Glutamatergic neuron (in vitro differentiated cells): ENCODE results near the gene PAM16. TPM values are rescaled to one million over a fixed set of nuclear protein-coding genes. Genes with fewer than 3 reads are reported as not detected.

Experiments used
- DNase-seq: peaks from one replicate; pipeline ENCODE4 v3.0.0; 2022
- H3K27ac Mint-ChIP-seq: one replicate; pipeline ENCODE4 v1.8.0; 2020; ENCODE audit warnings: mild to moderate bottlenecking, mixed read lengths, inconsistent platforms; ENCODE audit not compliant: unreplicated experiment
- H3K27me3 Mint-ChIP-seq: one replicate; pipeline ENCODE4 v1.8.0; 2020; ENCODE audit warnings: mild to moderate bottlenecking, moderate library complexity, mixed read lengths, inconsistent platforms; ENCODE audit not compliant: unreplicated experiment
- H3K36me3 Mint-ChIP-seq: one replicate; pipeline ENCODE4 v1.8.0; 2020; ENCODE audit warnings: mild to moderate bottlenecking, mixed read lengths, inconsistent platforms; ENCODE audit not compliant: unreplicated experiment
- H3K4me1 Mint-ChIP-seq: one replicate; pipeline ENCODE4 v1.8.0; 2020; ENCODE audit warnings: mild to moderate bottlenecking, low read depth, mixed read lengths, inconsistent platforms; ENCODE audit not compliant: unreplicated experiment
- H3K4me3 Mint-ChIP-seq: one replicate; pipeline ENCODE4 v1.8.0; 2020; ENCODE audit warnings: mild to moderate bottlenecking, mixed read lengths, inconsistent platforms; ENCODE audit not compliant: unreplicated experiment
- H3K9me3 Mint-ChIP-seq: one replicate; pipeline ENCODE4 v1.8.0; 2020; ENCODE audit warnings: mild to moderate bottlenecking, moderate library complexity, mixed read lengths, inconsistent platforms; ENCODE audit not compliant: unreplicated experiment
- CTCF ChIP-seq: fragments of 200-600 bp; sonication (generic); IDR thresholded peaks from one replicate; pipeline ENCODE4 v1.5.0; 2021; ENCODE audit not compliant: partially characterized antibody, unreplicated experiment
- total RNA-seq: library from RNA; stranded (reverse); fragmentation: NEBNext Ultra II Directional; extraction: Animal tissue kit (Norgen Biotek cat#: 25700); gene quantifications from one replicate; pipeline ENCODE4 v1.2.1, GENCODE V29; 2021; ENCODE audit not compliant: unreplicated experiment

PAM16 gene
- total RNA-seq, 1 donor from 2014 or later: 33.1 TPM

DNA sequence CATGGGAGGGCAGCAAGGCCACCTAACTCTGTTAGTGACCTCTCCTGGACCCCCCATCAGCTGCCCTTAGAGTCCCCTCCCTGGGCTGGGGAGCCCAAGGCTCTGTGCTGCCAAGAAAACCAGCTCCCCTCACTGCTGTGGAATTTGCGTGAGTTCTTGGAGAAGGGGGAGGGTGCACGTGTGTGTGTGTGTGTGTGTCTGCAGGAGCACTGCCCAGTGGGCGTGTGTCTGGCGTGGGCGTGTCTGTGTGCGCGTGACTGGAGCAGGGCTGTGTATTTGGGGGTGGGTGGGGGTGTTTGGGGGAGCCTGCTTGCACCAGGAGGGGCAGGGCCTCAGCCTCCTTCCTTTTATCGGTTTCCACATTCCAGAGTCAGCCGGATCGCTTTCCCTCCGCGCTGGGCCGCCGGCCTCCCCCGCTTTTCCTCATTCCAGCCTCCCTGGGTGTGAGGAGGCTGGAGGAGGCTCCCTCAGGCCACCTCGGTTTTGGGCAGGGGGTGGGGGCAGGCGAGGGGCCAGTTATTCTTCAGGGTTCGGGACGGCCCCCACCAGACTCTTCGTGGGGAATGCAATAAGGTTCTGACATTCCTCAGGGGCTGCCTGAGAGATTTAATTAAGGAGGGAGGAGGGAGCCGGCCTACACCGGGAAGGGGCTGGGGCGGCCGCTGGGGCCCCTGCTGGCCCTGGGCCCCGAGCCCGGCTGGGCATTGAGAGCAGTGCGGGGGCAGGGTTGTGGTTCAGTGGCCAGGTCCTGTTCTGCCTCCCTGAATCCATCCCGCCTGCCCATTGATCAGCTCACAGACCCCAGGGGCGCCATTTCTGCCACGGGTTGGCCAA lies 23.0 kb upstream of the PAM16 start:
- DNase-seq: no peak
- no peak for TF ChIP-seq CTCF
- H3K27ac Mint-ChIP-seq: no peak overlapping the region
- H3K4me3 Mint-ChIP-seq: peak overlapping the region; percentile 46
- H3K36me3 Mint-ChIP-seq: no peaks in the 10 kb centered on the region
- peaks cover 10% of the 10 kb centered on the region for H3K27me3 Mint-ChIP-seq
- H3K9me3 Mint-ChIP-seq: no peaks in the 10 kb centered on the region
- peaks cover 10% of the 10 kb centered on the region for H3K4me1 Mint-ChIP-seq

- Mint-ChIP-seq H3K4me3 (no peak overlapping the region), H3K4me1 (peaks cover 10% of the 10 kb centered on the region), H3K27ac (no peak overlapping the region), H3K9me3 (no peaks in the 10 kb centered on the region), H3K27me3 (peaks cover 10% of the 10 kb centered on the region), H3K36me3 (no peaks in the 10 kb centered on the region)
- TF ChIP-seq CTCF: no peak
- DNase-seq: no peak
Observed at GRCh38 chr16:4373356-4373908, 22.3 kb upstream of the PAM16 start.

DNA sequence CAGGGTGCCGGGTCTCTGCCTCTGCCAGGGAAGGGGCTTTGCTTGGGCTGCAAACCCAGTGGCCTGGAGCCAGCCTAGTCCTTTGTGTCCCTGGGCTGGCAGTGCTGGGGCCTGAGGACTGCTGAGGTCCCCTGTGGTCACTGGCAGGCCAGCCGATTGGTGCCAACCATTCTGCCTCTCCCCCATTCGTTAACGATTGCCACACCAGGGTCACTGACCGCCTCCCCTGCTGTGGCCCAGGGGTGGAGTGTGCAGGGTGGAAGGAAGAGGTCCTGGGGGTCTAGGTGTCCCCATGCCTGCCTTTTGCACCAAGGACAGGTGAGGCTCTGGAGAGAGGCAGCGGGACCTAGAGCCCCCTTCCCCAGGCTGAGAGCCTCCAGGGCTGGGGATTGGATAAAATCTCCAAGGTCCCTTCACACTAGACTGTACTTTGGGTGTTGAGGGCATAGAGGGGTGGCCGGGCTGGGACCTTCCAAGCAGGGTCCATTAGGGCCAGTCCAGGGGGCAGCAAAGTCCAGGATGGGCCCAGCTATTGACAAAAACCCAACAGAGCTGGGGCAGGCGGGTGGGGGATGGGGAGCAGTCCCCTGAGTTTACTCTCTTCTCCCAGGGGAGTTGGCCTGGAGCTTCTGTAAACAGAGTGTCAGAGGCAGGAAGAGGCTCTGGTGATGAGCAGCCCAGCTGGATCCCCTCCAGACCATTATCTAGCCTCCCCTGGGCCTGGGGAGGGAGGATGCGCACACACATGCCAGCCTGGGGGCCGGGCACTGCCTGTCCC lies 21.6 kb upstream of the PAM16 start:
- H3K27ac Mint-ChIP-seq: no peak overlapping the region
- peaks cover 8% of the 10 kb centered on the region for H3K27me3 Mint-ChIP-seq
- peaks cover 9% of the 10 kb centered on the region for H3K4me1 Mint-ChIP-seq
- no peaks in the 10 kb centered on the region for H3K9me3 Mint-ChIP-seq
- no peak for DNase-seq
- no peak for TF ChIP-seq CTCF
- peak overlapping the region; percentile 86 for H3K4me3 Mint-ChIP-seq
- H3K36me3 Mint-ChIP-seq: no peaks in the 10 kb centered on the region

GRCh38 chr16:4372001-4372577 lies 21.0 kb upstream of the PAM16 start:
- no peak for DNase-seq
- H3K9me3 Mint-ChIP-seq: no peaks in the 10 kb centered on the region
- TF ChIP-seq CTCF: no peak
- H3K27ac Mint-ChIP-seq: peak overlapping the region; percentile 68
- no peaks in the 10 kb centered on the region for H3K36me3 Mint-ChIP-seq
- peaks cover 8% of the 10 kb centered on the region for H3K4me1 Mint-ChIP-seq
- peaks cover 7% of the 10 kb centered on the region for H3K27me3 Mint-ChIP-seq
- peak overlapping the region; percentile 86 for H3K4me3 Mint-ChIP-seq
